SJCRH30 (cell line): ENCODE measurements around the gene ASF1A. TPM values are rescaled to one million over a fixed set of nuclear protein-coding genes. Genes with fewer than 3 reads are reported as not detected.

Experiments
- DNase-seq, 2 experiments: peaks; one replicate each; pipeline ENCODE4 v3.0.0-alpha.2; 2015 to 2020
- H3K27ac ChIP-seq: fragments of 250-450 bp; sonication (Bioruptor Pico); 2 replicates; pipeline ENCODE4 v1.5.1; 2020; ENCODE audit warnings: mild to moderate bottlenecking, moderate library complexity
- H3K27me3 ChIP-seq: fragments of 250-450 bp; sonication (Bioruptor Pico); 2 replicates; pipeline ENCODE4 v1.5.1; 2020; ENCODE audit warnings: mild to moderate bottlenecking, moderate library complexity
- H3K36me3 ChIP-seq: fragments of 250-450 bp; sonication (Bioruptor Pico); 2 replicates; pipeline ENCODE4 v1.5.1; 2020; ENCODE audit warnings: mild to moderate bottlenecking, moderate library complexity
- H3K4me1 ChIP-seq: fragments of 250-450 bp; sonication (Bioruptor Pico); 2 replicates; pipeline ENCODE4 v1.5.1; 2020; ENCODE audit warnings: mild to moderate bottlenecking, moderate library complexity
- H3K4me3 ChIP-seq: fragments of 250-450 bp; sonication (Bioruptor Pico); 2 replicates; pipeline ENCODE4 v1.5.1; 2020; ENCODE audit warnings: mild to moderate bottlenecking, moderate library complexity
- H3K9me3 ChIP-seq: fragments of 250-450 bp; sonication (Bioruptor Pico); replicated peaks from 2 replicates; pipeline ENCODE4 v1.5.1; 2020; ENCODE audit warnings: mild to moderate bottlenecking, moderate library complexity
- total RNA-seq: library from RNA; depleted of rRNA; stranded (reverse); fragments of >200 nt; shearing (Covaris generic); gene quantifications from 2 replicates; pipeline ENCODE4 v1.2.3, GENCODE V29; 2014

Gene ASF1A
- total RNA-seq, 1 experiment from 2014 or later: 29.7 TPM

GRCh38 chr6:118871331-118871730 lies 22.6 kb upstream of the ASF1A start:
- no peak for DNase-seq
- Histone ChIP-seq H3K4me3 (no peak overlapping the region), H3K27ac (no peak overlapping the region), H3K27me3 (no peaks in the 10 kb centered on the region), H3K4me1 (no peaks in the 10 kb centered on the region), H3K36me3 (no peaks in the 10 kb centered on the region), H3K9me3 (peaks cover 4% of the 10 kb centered on the region; the same call in 1 of the 2 replicates)

GRCh38 chr6:118872318-118872717 lies 21.6 kb upstream of the ASF1A start:
- DNase-seq: no peak
- Histone ChIP-seq H3K9me3 (0 out of 2 replicates have a peak, but pooled peaks cover 4% of the 10 kb centered on the region), H3K27me3 (no peaks in the 10 kb centered on the region), H3K27ac (no peak overlapping the region), H3K36me3 (no peaks in the 10 kb centered on the region), H3K4me1 (no peaks in the 10 kb centered on the region), H3K4me3 (no peak overlapping the region)

- no peaks in the 10 kb centered on the region for H3K27me3 ChIP-seq
- no peaks in the 10 kb centered on the region for H3K36me3 ChIP-seq
- H3K4me1 ChIP-seq: no peaks in the 10 kb centered on the region
- no peak overlapping the region for H3K27ac ChIP-seq
- H3K4me3 ChIP-seq: no peak overlapping the region
- no peak for DNase-seq
- H3K9me3 ChIP-seq: 0 out of 2 replicates have a peak, but pooled peaks cover 4% of the 10 kb centered on the region
Observed at GRCh38 chr6:118872726-118873125, 21.2 kb upstream of the ASF1A start.

GRCh38 chr6:118873239-118873638 lies 20.7 kb upstream of the ASF1A start:
- no peak overlapping the region for H3K27ac ChIP-seq
- H3K4me3 ChIP-seq: no peak overlapping the region
- H3K36me3 ChIP-seq: no peaks in the 10 kb centered on the region
- H3K9me3 ChIP-seq: 0 out of 2 replicates have a peak, but pooled peaks cover 4% of the 10 kb centered on the region
- no peak for DNase-seq
- no peaks in the 10 kb centered on the region for H3K27me3 ChIP-seq
- no peaks in the 10 kb centered on the region for H3K4me1 ChIP-seq

GRCh38 chr6:118875672-118876071 lies 18.3 kb upstream of the ASF1A start:
- Histone ChIP-seq H3K4me3 (no peak overlapping the region), H3K9me3 (no peaks in the 10 kb centered on the region), H3K4me1 (no peaks in the 10 kb centered on the region), H3K36me3 (no peaks in the 10 kb centered on the region), H3K27ac (no peak overlapping the region), H3K27me3 (no peaks in the 10 kb centered on the region)
- peak in 1 of 2 experiments; percentile 9 for DNase-seq

GRCh38 chr6:118876198-118876597 lies 17.8 kb upstream of the ASF1A start:
- Histone ChIP-seq H3K27ac (no peak overlapping the region), H3K36me3 (no peaks in the 10 kb centered on the region)
- no peak for DNase-seq

GRCh38 chr6:118876814-118877213 lies 17.1 kb upstream of the ASF1A start:
- no peaks in the 10 kb centered on the region; the same call in 1 of the 2 replicates for H3K9me3 ChIP-seq
- H3K4me3 ChIP-seq: no peak overlapping the region
- no peaks in the 10 kb centered on the region for H3K36me3 ChIP-seq
- no peaks in the 10 kb centered on the region for H3K4me1 ChIP-seq
- no peaks in the 10 kb centered on the region for H3K27me3 ChIP-seq
- no peak for DNase-seq
- no peak overlapping the region for H3K27ac ChIP-seq

More at GRCh38 chr6:118876198-118876597, 17.8 kb upstream of the ASF1A start:
- H3K27me3 ChIP-seq: no peaks in the 10 kb centered on the region
- no peaks in the 10 kb centered on the region for H3K4me1 ChIP-seq
- no peaks in the 10 kb centered on the region for H3K9me3 ChIP-seq
- H3K4me3 ChIP-seq: no peak overlapping the region

- Histone ChIP-seq H3K27me3 (no peaks in the 10 kb centered on the region), H3K9me3 (no peaks in the 10 kb centered on the region; the same call in 1 of the 2 replicates), H3K4me1 (no peaks in the 10 kb centered on the region), H3K4me3 (no peak overlapping the region), H3K27ac (no peak overlapping the region), H3K36me3 (no peaks in the 10 kb centered on the region)
- no peak for DNase-seq
Observed at GRCh38 chr6:118877806-118878205, 16.1 kb upstream of the ASF1A start.

- H3K27me3 ChIP-seq: no peaks in the 10 kb centered on the region
- no peaks in the 10 kb centered on the region; the same call in 1 of the 2 replicates for H3K9me3 ChIP-seq
Observed at GRCh38 chr6:118881440-118882313, 12.3 kb upstream of the ASF1A start.

GRCh38 chr6:118882314-118882905 lies 11.5 kb upstream of the ASF1A start:
- H3K4me1 ChIP-seq: no peaks in the 10 kb centered on the region
- no peaks in the 10 kb centered on the region; the same call in 1 of the 2 replicates for H3K9me3 ChIP-seq
- no peak for DNase-seq
- H3K27me3 ChIP-seq: no peaks in the 10 kb centered on the region
- no peaks in the 10 kb centered on the region for H3K36me3 ChIP-seq
- H3K4me3 ChIP-seq: no peak overlapping the region
- H3K27ac ChIP-seq: no peak overlapping the region

More at GRCh38 chr6:118881440-118882313, 12.3 kb upstream of the ASF1A start:
- DNase-seq: no peak
- Histone ChIP-seq H3K4me3 (no peak overlapping the region), H3K27ac (no peak overlapping the region), H3K36me3 (no peaks in the 10 kb centered on the region), H3K4me1 (no peaks in the 10 kb centered on the region)

GRCh38 chr6:118886641-118887040 lies 7.3 kb upstream of the ASF1A start:
- Histone ChIP-seq H3K27ac (no peak overlapping the region), H3K27me3 (no peaks in the 10 kb centered on the region), H3K4me3 (no peak overlapping the region), H3K4me1 (no peaks in the 10 kb centered on the region), H3K36me3 (no peaks in the 10 kb centered on the region; the same call in 1 of the 2 replicates), H3K9me3 (no peaks in the 10 kb centered on the region; the same call in 1 of the 2 replicates)
- DNase-seq: no peak

GRCh38 chr6:118889163-118889562 lies 4.8 kb upstream of the ASF1A start:
- DNase-seq: no peak
- Histone ChIP-seq H3K9me3 (no peaks in the 10 kb centered on the region), H3K36me3 (peaks cover under 1% of the 10 kb centered on the region; the same call in 1 of the 2 replicates), H3K4me1 (peaks cover 7% of the 10 kb centered on the region), H3K27ac (no peak overlapping the region), H3K27me3 (no peaks in the 10 kb centered on the region), H3K4me3 (no peak overlapping the region)

GRCh38 chr6:118890997-118891790 lies 2.8 kb upstream of the ASF1A start:
- Histone ChIP-seq H3K4me1 (peaks cover 10% of the 10 kb centered on the region), H3K27me3 (no peaks in the 10 kb centered on the region), H3K36me3 (peaks cover 7% of the 10 kb centered on the region), H3K4me3 (no peak overlapping the region), H3K9me3 (no peaks in the 10 kb centered on the region), H3K27ac (no peak overlapping the region)
- no peak for DNase-seq

- no peaks in the 10 kb centered on the region for H3K27me3 ChIP-seq
- H3K36me3 ChIP-seq: peaks cover 17% of the 10 kb centered on the region
- peak in 1 of 2 experiments; percentile 11 for DNase-seq
- H3K4me1 ChIP-seq: peaks cover 14% of the 10 kb centered on the region
- no peaks in the 10 kb centered on the region for H3K9me3 ChIP-seq
- peak overlapping the region; percentile 88 for H3K27ac ChIP-seq
- peak overlapping the region; percentile 96 for H3K4me3 ChIP-seq
Observed at GRCh38 chr6:118892355-118892991, 1.5 kb upstream of the ASF1A start.
